ENCODE results near the gene CYYR1.

DNA sequence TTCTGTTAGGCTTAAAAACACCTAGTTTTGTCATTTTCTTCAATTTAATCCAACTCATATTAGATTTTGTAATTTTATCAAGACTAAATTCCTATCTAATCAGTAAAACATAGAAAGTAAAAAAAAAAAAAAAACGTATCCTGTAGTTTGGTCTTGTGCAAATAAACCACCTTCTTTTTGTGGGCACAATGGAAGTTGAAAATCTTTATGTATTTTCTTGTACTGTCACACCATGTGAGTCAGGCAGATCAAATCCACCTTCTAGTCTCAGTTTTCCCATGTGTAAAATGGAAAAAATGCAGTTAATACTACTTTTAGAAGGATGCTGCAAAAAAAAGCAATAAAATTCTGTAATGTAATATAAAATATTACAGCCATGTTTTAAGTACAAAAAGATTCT, 129.8 kb downstream of the CYYR1 start:
- TF ChIP-seq REST (IDR thresholded peaks at IDR 0.05; ENCODE audit: low read depth) = no peak
- TF ChIP-seq SP1 (IDR thresholded peaks at IDR 0.05; ENCODE audit: low read depth) = no peak
- no peak for TF ChIP-seq POLR2AphosphoS5 (IDR thresholded peaks at IDR 0.05; ENCODE audit: low read depth, low read length)
- no peak for TF ChIP-seq CTCF (IDR thresholded peaks at IDR 0.05 in 2 of 3, conservative IDR thresholded peaks at IDR 0.05 in 1 of 3; ENCODE audit: borderline replicate concordance in 1 of 3, insufficient read depth in 1 of 3, low read depth in 2 of 3, low read length in 2 of 3)
- TF ChIP-seq EZH2 (IDR thresholded peaks at IDR 0.05) = no peak
- TF ChIP-seq POLR2A (IDR thresholded peaks at IDR 0.05; ENCODE audit: borderline replicate concordance, extremely low read depth, insufficient read depth, insufficient read length) = no peak
- no peak for TF ChIP-seq SRF (IDR thresholded peaks at IDR 0.05; ENCODE audit: low read depth)
- TF ChIP-seq ZNF274 (IDR thresholded peaks at IDR 0.05; ENCODE audit: low read depth, low read length) = no peak
- TF ChIP-seq CEBPB (IDR thresholded peaks at IDR 0.05; ENCODE audit: low read depth) = no peak
